ENCODE results near the gene CTAGE1. TPM values are rescaled to one million over a fixed set of nuclear protein-coding genes. Genes with fewer than 3 reads are reported as not detected.
A peak's percentile ranks its signal among the peaks of the same experiment; 100 is the strongest.

Gene CTAGE1
- total RNA-seq, 2 donors from 2014 or later, result not detected

DNA sequence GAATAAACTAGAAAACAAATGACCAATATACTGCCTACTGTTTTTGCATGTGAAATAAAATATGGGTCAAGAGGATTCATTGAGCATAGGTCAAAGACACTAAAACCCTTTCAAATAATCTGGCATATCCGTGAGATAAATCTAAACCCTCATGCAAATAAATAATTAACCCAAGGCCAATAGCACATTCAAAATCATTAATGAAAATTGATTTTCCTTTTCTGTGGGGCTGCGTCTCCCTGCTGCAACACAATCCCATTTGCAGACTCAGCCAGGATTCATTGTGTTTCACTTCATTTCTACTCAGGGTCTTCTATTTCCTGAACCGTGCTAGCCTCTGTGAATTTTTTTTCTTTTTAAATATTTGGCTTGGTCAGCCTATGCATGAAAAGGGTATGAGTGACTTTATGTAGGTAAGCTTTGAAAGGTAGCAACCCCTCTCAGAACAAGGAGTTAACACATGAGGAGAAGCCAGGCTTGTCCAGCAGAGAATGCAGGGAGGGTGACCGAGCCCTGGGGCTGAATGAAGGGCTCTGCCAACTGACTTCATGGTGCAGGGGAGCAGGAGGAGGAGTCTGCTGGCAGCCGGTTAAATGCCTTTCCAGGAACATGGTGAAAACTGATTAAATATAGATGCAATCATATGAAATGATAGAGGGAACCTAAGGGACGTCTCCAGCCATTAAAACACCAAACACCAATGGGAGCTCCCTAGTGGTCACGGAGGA is 10.3 kb upstream of the CTAGE1 start:
- no peaks in the 10 kb centered on the region for H3K27me3 ChIP-seq (replicated peaks; ENCODE audit: insufficient read depth)
- H3K27ac ChIP-seq, result peak overlapping the region; percentile 36 to 42
- TF ChIP-seq, protein P1, sequence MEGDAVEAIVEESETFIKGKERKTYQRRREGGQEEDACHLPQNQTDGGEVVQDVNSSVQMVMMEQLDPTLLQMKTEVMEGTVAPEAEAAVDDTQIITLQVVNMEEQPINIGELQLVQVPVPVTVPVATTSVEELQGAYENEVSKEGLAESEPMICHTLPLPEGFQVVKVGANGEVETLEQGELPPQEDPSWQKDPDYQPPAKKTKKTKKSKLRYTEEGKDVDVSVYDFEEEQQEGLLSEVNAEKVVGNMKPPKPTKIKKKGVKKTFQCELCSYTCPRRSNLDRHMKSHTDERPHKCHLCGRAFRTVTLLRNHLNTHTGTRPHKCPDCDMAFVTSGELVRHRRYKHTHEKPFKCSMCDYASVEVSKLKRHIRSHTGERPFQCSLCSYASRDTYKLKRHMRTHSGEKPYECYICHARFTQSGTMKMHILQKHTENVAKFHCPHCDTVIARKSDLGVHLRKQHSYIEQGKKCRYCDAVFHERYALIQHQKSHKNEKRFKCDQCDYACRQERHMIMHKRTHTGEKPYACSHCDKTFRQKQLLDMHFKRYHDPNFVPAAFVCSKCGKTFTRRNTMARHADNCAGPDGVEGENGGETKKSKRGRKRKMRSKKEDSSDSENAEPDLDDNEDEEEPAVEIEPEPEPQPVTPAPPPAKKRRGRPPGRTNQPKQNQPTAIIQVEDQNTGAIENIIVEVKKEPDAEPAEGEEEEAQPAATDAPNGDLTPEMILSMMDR (IDR thresholded peaks at IDR 0.05), result no peak
- H3K9me3 ChIP-seq, result no peaks in the 10 kb centered on the region
- peaks cover 12 to 65% of the 10 kb centered on the region in 2 donors for H3K4me1 ChIP-seq (ENCODE audit: control insufficient read depth in 1 of 2, low read depth in 2 of 2)
- no peak for ATAC-seq (ENCODE audit: insufficient number of reproducible peaks, low FRiP score, low read depth)
- no peak overlapping the region for H3K4me3 ChIP-seq
- H3K36me3 ChIP-seq, result no peaks in the 10 kb centered on the region
- DNase-seq (ENCODE audit: low spot score), result no peak

GRCh38 chr18:22424565-22424963 is 6.8 kb upstream of the CTAGE1 start:
- Histone ChIP-seq H3K9me3 (no peaks in the 10 kb centered on the region), H3K4me3 (no peak overlapping the region), H3K4me1 (ENCODE audit: control insufficient read depth in 1 of 2, low read depth in 2 of 2) (peaks cover 14 to 66% of the 10 kb centered on the region in 2 donors), H3K27me3 (replicated peaks; ENCODE audit: insufficient read depth) (no peaks in the 10 kb centered on the region), H3K27ac (no peak overlapping the region), H3K36me3 (no peaks in the 10 kb centered on the region)
- DNase-seq (ENCODE audit: low spot score) (no peak), ATAC-seq (ENCODE audit: insufficient number of reproducible peaks, low FRiP score, low read depth) (no peak)
- TF ChIP-seq, protein P1 (IDR thresholded peaks at IDR 0.05), result no peak

DNA sequence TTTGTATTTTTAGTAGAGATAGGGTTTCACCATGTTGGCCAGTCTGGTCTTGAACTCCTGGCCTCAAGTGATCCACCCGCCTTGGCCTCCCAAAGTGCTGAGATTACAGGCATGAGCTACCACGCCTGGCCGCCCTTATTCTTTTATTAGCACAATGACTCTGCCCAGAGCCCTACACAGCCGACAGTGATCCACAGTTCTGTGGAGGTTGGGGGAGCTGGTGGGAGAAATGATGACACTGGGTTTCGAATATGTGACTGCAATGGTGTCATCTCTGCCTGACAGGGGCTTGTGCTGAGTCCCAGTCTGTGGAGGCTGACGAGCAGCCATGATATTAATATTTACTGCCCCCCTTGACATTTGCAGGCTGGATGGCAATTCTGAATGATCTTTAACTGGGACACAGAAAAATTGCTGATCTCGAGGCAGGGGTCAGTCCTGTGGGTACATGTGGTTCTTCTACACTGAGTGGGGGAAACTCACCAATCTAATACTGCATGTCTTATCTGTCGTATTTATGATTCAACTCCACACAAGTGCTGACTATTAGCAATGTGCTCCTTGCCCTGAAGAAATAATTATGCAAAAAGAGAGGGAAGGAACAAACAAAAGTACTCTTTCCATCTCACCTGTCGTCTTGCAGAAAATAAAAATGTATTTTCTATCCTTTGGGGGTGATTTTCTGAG is 6.3 kb upstream of the CTAGE1 start:
- Histone ChIP-seq H3K36me3 (no peaks in the 10 kb centered on the region), H3K4me1 (ENCODE audit: control insufficient read depth in 1 of 2, low read depth in 2 of 2) (peaks cover 14 to 63% of the 10 kb centered on the region in 2 donors), H3K4me3 (no peak overlapping the region), H3K27ac (peak overlapping the region; percentile 68 to 79), H3K9me3 (no peaks in the 10 kb centered on the region), H3K27me3 (replicated peaks; ENCODE audit: insufficient read depth) (no peaks in the 10 kb centered on the region)
- ATAC-seq (ENCODE audit: insufficient number of reproducible peaks, low FRiP score, low read depth) (no peak), DNase-seq (ENCODE audit: low spot score) (no peak)
- TF ChIP-seq, protein P1 (IDR thresholded peaks at IDR 0.05), result no peak

- Histone ChIP-seq H3K4me1 (ENCODE audit: control insufficient read depth in 1 of 2, low read depth in 2 of 2) (peaks cover 14 to 53% of the 10 kb centered on the region in 2 donors), H3K9me3 (no peaks in the 10 kb centered on the region), H3K36me3 (no peaks in the 10 kb centered on the region), H3K27me3 (replicated peaks; ENCODE audit: insufficient read depth) (no peaks in the 10 kb centered on the region), H3K27ac (peak overlapping the region; percentile 68 to 79), H3K4me3 (peak overlapping the region; percentile 6)
- DNase-seq (ENCODE audit: low spot score) (peak; percentile 21), ATAC-seq (ENCODE audit: insufficient number of reproducible peaks, low FRiP score, low read depth) (peak; percentile 33)
- TF ChIP-seq, protein P1 (IDR thresholded peaks at IDR 0.05), result no peak
Observed at GRCh38 chr18:22422909-22423548, 5.3 kb upstream of the CTAGE1 start.

DNA sequence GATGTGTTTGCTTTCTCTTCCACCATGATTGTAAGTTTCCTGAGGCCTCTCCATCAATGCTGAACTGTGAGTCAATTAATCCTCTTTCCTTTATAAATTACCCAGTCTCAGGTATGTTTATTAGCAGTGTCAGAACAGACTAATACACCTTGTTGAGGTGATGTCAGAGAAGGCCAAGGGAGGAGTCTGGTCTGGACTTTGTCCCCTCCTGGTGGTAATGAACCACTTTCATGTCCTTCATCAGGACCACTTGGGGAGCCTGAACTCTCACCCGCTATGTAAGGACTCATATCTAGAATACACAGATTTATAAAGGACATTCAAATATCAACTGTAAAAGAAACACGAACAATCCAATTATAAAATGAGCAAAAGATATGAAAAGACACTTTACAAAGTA is 2.9 kb upstream of the CTAGE1 start:
- no peak overlapping the region for H3K4me3 ChIP-seq
- H3K9me3 ChIP-seq, result no peaks in the 10 kb centered on the region
- ATAC-seq (ENCODE audit: insufficient number of reproducible peaks, low FRiP score, low read depth) (no peak), DNase-seq (ENCODE audit: low spot score) (no peak)
- H3K4me1 ChIP-seq (ENCODE audit: control insufficient read depth in 1 of 2, low read depth in 2 of 2), result peaks cover 8 to 30% of the 10 kb centered on the region in 2 donors
- no peaks in the 10 kb centered on the region for H3K36me3 ChIP-seq
- no peak overlapping the region for H3K27ac ChIP-seq
- TF ChIP-seq, protein P1 (IDR thresholded peaks at IDR 0.05), result no peak
- H3K27me3 ChIP-seq (replicated peaks; ENCODE audit: insufficient read depth), result no peaks in the 10 kb centered on the region

All from thoracic aorta (tissue), 2 donors.